NCI-H2227 (cell line): ENCODE results near the gene PIGZ.

ENCODE experiments used
- DNase-seq: peaks from one replicate; lab custom pipeline; 2025; ENCODE audit not compliant: unreplicated experiment; lab: John Stamatoyannopoulos, UW

The PIGZ gene

GRCh38 chr3:196918968-196919367 lies 49.7 kb downstream of the PIGZ start:
- DNase-seq, result no peak

- DNase-seq, result no peak
These were observed 51.6 kb downstream of the PIGZ start for GRCh38 chr3:196916995-196917394.

GRCh38 chr3:196916221-196916620 lies 52.4 kb downstream of the PIGZ start:
- DNase-seq, result no peak

GRCh38 chr3:196915375-196915774 lies 53.3 kb downstream of the PIGZ start:
- no peak for DNase-seq

- DNase-seq, result no peak
These were observed 53.8 kb downstream of the PIGZ start for GRCh38 chr3:196914866-196915265.

- DNase-seq, result no peak
These were observed 64.9 kb downstream of the PIGZ start for GRCh38 chr3:196903740-196904139.

GRCh38 chr3:196902296-196902695 lies 66.3 kb downstream of the PIGZ start:
- DNase-seq, result no peak

- DNase-seq, result no peak
These were observed 66.9 kb downstream of the PIGZ start for GRCh38 chr3:196901768-196902167.
